GM19035 (cell line): ENCODE measurements around the gene PARP12.

ENCODE experiments used
- ATAC-seq: cut with Tn5 transposase; IDR thresholded peaks from one replicate; pipeline ENCODE4 v1.9.1; 2021; ENCODE audit not compliant: unreplicated experiment

The PARP12 gene

GRCh38 chr7:139992353-139993044 is 70.3 kb downstream of the PARP12 start:
- ATAC-seq: no peak

DNA sequence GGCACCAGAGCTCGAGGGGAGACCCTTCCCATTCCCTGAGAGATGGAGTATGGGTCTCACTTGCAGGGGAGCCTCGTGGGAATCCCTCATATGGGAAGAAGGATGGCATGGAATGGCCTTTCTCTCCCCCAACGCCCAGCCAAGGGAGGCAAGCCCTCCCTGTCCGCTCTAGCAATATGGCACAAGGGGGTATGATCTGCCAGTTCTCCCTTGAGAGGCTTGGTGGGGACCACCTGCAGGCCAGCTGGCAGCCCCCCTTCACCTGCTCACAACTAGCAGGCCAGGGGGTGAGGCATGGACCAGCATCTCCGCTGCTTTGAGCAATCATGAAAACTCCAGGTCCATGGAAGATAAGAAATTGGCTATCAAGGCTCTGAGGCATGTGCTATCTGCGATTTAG is 70.8 kb downstream of the PARP12 start:
- no peak for ATAC-seq

DNA sequence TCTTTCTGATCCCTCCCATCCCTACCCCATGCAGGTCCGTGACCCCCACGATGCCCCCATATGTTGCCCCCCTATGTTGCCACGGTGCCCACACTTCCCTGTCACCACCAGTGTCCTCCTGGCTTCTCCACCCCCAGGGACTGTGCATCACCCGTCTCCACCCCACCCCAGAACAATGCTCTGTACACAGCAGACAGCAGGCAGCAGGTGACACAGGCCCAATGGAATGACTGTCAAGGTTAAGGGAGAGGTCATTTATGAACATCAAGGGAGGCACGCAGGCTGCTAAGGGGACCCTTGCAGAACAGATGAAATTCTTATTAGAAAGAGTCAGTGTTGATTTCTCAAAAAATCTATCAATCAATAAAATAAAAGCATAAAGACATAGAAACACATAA is 71.5 kb downstream of the PARP12 start:
- no peak for ATAC-seq

- ATAC-seq: no peak
Observed at GRCh38 chr7:139990571-139991268, 72.0 kb downstream of the PARP12 start.

GRCh38 chr7:139990142-139990535 is 72.6 kb downstream of the PARP12 start:
- ATAC-seq: no peak

GRCh38 chr7:139989366-139990141 is 73.2 kb downstream of the PARP12 start:
- ATAC-seq: no peak

DNA sequence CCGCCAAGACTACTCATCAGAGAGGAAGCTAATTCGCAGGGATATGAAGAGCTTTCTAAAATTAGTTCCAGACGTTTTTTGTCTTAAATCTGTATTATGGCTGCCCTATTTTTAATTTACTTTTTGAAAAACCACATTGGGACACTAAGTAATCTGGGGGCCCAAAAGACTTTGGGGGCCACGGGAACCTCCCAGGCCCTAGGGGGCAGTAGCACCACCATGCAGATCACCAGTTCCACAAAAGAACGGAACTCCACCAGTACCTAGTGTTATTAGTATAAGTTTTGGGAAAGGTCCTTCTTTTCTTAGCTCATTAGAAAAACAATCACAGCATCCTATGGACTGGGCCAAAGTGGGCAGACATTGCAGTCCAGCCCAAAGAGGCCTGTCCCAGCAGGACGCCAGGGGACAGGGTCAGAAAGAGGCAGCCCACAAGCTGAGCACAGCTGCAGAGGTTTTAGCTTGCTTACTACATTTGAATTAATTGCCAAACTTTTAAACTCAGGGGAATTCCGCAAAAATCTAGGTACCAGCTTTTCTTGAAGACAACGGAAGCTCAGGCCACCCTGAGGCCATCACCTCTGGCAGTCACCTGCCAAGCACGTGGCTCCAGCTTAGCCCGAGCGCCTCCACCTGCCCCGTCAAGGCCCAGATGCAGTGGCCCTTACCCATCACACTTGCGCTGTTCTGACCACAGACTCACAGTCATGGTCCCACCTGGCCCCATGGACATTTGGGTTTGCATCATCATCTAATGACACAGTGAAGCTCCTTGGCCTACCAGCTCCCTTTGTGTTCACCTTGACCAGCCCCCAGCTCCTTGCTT is 74.8 kb downstream of the PARP12 start:
- ATAC-seq: no peak

DNA sequence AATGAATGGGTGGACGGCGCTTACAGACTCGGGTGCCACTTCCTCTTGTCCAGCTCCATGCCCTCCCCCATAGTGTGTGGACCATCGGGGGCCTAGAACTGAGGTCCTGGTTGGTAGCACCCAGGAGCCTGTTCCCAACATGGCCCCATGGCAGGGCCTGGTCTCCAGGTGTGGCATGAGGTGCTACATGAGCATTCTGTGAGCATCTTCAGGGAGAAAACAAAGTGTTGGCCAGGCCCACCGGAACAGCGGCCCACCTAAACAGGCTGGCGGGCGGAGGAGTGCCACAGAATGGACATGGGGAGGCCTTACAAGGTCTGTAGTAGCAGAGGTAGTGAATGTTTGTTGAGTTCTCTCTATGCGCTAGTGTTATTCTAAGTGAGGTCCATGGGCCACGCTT is 76.9 kb downstream of the PARP12 start:
- no peak for ATAC-seq

GRCh38 chr7:139984642-139985539 is 77.9 kb downstream of the PARP12 start:
- no peak for ATAC-seq

DNA sequence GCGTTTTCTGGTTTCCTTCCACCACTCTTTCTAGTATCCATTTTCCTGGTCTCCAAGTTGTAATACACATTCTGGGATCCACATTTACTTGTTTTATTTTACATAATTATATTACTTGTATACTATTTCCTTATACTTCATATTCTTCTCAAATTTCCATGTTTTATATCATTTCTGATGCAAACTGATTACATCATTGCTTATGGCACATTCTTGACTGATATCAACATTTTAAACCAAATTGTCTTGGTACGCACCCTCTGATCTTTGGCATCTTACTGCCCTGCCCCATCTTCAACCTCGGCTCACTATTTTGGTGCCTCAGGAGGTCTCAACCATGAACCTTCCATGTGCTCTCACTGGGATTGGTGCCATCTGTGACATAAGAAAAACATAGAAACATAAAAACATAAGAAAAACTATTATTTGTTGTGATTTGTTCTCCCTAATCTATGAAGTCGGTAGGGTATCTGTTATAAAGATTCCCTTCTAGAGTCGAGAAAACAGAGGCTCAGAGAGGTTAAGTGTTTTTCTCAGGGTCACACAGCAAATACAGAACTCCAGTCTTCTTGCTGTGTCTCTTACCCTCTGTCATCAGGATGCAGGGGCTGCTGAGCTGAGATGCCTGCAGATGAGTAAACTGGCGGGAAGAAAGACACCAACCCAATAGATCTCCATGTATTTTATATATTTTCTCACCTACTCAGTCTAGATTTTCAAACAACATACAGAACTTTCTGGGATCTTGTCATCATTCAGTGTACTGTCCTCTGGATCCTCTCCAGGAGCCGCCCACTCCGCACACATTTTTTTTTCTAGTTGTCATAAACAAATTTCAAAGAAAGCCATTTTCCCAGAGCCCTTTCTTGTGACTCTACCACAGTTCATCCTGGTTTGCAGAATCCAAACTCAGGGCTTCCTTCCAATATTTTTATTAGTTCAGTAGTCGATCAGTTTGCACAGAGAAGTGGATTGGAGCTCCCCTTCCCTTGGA is 79.5 kb downstream of the PARP12 start:
- no peak for ATAC-seq

DNA sequence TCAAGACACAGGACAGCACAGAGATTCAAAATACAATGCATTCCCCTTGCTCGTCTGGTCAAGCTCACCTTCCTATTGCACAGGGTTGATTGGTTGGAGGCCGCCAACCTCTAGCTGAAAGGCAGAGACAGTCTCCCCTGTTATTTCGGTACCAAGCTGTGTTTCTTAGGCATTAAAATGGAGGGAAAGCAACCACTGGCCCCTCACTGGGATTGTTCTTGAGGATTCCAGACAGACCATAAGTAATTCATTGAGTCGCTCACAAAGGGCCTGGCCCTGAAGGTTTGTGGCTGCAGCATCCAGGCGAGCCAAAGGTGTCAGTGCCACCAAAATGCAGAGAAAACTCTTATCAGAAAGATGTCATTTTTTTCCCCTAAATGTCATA is 81.2 kb downstream of the PARP12 start:
- ATAC-seq: no peak

- no peak for ATAC-seq
Observed at GRCh38 chr7:139976838-139977656, 85.7 kb downstream of the PARP12 start.

GRCh38 chr7:139976055-139976837 is 86.5 kb downstream of the PARP12 start:
- no peak for ATAC-seq

- no peak for ATAC-seq
Observed at GRCh38 chr7:139974179-139974811, 88.5 kb downstream of the PARP12 start.
